Brain pericyte (primary cell): ENCODE data around the gene L3MBTL4.

Experiments
- DNase-seq: peaks from one replicate; pipeline ENCODE4 v3.0.0-alpha.2; 2012; ENCODE audit warnings: low read depth, low spot score

Gene L3MBTL4

DNA sequence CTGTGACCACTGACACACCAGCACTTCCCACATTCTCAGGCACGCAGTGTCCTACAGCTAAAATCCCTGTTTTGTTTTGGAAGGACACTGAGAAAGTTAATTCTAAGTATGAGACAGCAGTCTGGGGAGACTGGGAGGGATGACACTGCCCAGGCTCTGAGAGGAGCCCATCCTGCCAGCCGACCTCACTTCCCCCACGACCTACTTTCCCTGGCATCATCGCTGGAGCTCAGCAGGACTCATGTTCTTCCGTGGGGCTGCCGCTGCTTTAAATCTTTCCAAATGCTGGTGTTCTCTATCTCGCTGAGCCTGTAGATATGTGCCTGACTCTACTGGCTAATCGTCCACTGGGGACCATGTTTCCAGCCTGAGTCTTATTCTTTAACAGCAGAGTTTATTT, 450.6 kb downstream of the L3MBTL4 start:
- DNase-seq = no peak

DNA sequence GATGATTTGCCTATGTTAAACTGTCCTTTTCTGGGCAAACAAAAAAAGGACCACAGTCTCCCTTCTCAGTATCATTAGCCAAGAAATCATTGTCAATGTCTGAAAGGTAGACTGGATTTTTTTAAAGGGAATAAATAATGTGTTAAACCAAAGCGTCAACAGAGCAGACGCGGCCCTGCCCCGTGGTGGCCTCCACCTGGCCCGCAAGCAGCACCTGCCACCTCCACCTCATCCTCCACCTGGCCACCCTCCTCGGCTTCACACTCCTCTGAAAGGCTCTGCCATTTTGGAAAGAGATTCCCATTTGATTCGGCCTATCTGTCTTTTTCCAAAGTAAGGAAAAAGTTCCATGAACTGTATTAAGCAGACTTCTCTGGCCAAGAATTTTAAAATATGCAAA, 451.4 kb downstream of the L3MBTL4 start:
- DNase-seq = no peak

DNA sequence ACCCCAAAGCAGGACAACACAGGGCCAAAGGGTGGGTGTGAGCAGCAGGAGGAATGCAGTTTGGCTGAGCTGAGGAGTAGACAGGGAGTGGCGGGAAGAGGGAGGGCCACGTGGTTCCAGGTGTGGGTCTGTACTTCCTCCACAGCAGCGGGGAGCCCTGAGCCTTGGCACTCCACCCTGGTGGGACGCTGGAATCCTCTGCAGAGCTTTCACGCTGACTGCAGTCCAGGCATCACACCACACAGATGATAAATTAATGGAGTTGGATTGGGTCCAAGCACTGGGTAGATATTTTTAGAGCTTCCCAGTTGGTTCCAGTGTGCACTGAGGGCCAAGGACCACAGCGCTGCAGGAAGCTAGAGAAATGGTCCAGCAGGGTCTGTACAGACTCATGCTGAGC, 452.3 kb downstream of the L3MBTL4 start:
- DNase-seq = no peak

DNA sequence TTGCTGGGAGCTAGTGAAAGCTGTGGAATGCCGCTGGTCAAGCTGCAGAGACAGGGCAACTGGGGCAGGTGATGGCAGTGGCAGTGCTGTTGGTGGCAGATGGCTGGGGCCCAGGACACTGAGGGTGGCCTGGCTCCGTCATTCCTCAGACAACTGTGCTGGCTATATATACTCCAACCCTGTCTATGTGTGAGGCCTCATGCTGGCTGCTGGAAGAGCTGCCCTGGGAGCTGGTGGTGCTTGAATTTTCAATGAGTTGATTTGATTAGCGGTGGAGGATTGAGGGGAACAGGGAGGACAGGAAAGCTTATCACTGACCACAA, 452.9 kb downstream of the L3MBTL4 start:
- DNase-seq = no peak

DNA sequence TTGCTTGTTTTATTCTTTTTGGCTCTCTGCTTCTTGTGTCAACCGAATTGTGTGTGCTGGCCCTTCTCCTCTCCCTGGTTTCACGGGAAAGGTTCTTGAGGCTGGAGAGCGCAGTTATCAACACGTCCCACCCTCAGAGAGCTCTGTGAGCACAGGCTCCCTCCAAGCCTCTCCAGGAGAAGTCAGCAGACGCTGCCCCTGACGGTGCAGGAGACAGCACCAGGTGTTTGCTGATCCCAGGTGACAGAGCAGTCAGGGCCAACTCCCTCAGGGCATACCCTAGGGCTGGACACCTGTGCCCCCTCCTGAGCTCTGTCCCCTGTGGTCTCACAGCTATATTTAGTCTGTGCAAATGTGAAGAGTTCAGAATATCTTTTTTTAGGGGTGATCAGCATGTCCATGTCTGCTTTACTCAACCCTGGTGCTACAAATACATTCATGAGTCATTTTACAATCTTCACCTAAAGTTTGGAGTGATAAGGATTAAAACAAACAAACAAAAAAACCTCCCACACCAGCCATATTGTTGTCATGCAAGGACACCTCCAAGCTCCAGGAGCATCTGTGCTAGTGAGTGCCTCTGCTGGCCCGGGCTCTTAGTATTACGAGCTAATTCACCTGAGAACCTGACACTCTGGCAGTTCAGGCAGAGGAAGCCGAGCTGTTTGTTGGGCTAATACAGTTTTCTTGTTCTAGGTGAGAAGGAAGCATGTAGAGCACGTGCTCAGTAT, 453.4 kb downstream of the L3MBTL4 start:
- DNase-seq = no peak

DNA sequence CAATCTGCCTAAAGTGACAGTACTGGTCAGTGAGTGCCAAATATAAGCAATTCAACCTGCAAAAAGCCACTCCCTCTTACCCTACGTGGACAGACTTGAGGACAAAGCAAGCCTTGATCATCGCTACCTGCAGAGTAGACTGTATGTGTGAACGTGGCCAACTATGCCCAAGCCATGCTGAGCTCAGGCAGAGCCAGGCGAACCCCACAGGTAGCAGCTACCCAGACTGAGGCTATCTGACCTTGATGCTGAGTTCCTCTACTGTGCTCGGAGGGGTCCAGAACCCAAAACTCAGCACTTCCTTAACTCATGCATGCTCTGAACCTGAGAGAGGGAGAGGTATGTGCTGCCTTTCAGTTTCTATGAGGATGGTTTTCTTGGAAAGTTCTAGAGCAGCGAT, 455.9 kb downstream of the L3MBTL4 start:
- no peak for DNase-seq

DNA sequence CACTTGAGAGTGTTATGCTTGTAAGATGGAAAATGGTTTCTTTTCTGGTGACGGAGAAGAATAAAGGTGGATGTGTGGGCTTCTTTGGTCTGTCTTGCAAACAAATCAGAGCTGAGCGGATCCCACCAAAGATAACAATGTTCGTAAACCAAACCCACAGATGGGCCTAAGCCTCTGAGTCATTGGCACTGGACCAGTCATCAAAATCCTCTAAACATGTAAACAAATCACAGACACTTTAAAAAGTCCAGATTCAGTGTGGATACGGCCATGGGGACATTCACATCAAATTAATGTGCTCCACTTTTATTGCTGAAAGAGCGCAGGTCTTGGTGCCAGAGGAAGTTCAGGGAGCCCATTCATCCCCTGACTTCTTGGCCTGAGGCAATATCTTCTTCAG, 458.9 kb downstream of the L3MBTL4 start:
- DNase-seq = no peak

GRCh38 chr18:5951515-5952091, 463.1 kb downstream of the L3MBTL4 start:
- DNase-seq = no peak

GRCh38 chr18:5948781-5949180, 465.9 kb downstream of the L3MBTL4 start:
- no peak for DNase-seq

DNA sequence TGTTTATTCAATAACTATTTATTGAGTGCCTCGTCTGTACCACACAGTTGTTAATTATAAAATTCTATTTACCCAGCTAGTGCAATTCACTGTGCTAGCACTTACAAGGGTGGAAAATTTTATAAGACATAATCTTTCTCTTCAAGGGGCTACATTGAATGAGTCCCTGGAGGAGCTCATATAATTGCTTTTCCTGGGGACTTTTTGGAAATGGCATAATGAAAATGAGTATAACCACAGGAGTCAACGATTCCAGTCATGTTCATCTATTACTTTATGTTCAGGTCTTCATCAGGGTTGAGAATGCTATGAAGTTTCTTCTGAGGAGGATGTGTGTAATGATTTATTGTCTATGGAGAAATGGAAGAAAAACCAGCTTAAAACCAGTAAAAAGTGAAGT, 466.5 kb downstream of the L3MBTL4 start:
- no peak for DNase-seq

- no peak for DNase-seq
These were observed 470.3 kb downstream of the L3MBTL4 start for GRCh38 chr18:5944448-5944847.

DNA sequence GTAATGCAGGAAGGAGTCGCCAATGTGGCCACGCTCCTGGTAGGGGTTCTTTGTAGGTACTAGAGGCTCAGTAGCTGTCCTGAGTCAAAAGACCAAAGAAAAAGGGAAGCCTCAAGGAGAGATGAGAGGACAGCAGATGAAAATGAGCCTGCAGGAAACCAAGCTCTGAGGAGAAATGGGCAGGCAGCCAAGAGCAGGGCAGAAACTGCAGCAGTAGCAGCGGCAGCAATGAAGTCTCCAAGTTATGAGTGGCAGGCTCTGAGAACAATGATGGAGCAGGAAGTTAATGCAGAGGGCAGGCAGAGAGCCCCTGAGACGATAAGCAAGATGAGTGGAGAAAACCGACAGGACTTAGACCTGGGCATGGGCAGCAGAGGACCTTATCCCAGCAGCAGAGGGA, 471.2 kb downstream of the L3MBTL4 start:
- DNase-seq = no peak

- DNase-seq = no peak
These were observed 472.1 kb downstream of the L3MBTL4 start for GRCh38 chr18:5942591-5942990.

DNA sequence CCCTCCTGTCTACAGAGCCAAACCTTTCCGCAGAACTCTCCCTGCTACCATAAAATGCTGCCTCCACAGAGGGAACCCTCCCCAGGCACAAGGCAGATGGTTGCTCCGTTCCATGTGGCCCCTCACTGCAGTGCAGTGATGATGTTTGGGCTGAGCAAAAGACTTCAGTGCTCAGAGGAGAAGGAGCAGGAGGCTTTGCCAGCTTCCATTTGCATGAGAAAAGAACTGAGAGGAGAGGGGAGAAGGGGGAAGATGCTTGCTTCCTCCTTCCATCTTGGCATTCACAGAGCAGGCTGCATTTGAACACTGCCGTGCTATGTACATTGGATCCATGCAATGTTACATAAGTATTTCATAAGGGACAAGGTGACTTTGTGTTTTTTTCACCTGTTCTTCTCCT, 472.8 kb downstream of the L3MBTL4 start:
- DNase-seq = no peak

DNA sequence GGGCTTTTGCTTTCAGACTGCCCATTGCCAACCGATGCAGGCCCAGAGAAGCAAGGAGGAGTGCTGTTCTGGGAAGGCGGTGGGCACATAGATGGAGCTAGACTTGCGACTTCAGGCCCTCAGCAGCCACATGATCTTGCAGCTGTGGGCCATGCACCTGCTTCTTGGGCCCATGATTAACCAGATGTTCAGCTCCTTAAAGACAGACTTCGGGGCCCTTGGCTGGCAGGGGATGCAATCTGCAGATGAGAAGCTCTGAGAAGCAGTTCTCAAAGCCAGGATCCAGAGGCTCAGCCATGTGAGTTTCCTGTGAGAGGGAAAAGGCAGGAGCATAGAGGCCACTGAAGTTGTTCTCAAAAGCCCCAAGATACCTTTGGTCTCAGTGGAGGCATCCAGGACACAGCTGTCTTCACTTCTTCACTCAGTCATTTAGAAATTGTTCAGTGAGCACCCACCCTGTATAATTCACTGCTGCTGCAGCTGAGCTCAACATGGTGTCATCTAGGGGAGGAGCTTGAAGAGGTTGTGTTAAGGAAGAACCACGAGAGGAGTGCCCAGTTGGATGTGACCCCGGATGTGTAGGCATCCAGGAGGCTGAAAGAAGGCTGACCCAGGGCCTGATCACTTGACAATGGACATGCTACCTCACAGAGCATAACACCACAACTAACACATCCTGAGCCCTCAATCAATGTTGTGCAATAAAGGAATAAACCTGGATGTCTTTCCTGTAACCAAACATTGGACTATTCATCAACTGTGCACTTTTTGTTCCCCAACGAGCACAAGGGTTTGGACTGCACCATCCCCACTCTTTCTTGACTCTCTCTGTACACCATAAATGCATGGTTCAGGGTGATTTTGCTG, 474.7 kb downstream of the L3MBTL4 start:
- DNase-seq = no peak

- no peak for DNase-seq
These were observed 476.9 kb downstream of the L3MBTL4 start for GRCh38 chr18:5937795-5938194.

DNA sequence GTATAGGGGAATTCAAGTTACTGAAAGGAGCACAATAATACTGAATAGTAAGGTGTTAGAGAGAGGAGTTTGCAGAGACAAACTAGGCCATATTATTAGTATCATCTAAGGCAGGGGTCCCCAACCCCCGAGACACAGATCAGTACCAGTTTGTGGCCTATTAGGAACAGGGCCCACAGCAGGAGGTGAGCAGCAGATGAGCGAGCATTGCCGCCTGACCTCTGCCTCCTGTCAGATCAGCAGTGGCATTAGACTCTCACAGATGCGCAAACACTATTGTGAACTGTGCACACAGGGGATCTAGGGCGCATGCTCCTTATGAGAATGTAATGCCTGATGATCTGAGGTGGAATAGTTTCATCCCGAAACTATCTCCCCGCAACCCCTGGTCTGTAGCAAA, 477.6 kb downstream of the L3MBTL4 start:
- no peak for DNase-seq

DNA sequence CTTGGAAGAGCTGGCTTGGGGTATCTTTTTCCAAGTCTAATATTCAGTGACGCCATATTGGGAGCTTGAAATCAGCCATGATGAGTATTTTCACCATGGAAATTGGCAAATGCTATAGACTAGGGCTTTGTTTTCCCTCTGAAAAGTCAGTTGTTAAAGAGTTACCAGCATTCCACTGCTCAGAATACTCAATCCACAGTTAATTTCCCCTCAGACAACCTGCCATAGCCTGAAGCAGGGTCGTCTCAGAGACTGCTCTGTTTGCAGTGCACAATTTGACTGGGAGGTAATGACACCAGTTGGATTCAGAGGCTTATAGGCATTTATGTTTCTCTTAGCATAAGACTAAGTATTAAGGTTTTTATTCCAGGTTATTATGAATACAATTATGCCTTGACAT, 483.9 kb downstream of the L3MBTL4 start:
- DNase-seq = no peak

GRCh38 chr18:5918205-5918858, 496.4 kb downstream of the L3MBTL4 start:
- DNase-seq = no peak

DNA sequence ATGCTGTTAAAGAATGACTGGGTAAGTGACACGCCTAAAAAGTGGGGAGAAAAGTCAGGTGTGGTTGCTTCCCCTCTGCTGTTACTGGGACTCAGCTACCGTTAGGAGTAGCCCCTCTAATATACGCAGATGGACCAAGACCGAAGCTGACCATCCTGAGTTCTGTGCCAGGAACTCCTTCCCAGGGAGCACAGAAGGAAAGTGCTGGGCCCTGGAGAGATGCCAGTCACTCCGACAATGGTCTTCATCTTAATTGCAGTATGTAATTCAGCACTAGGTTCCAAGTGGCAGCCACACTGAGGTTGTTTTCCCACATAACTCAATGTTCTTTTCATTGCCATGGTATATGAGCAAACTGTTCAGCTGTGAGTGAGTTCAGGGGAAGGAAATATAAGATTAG, 499.8 kb downstream of the L3MBTL4 start:
- no peak for DNase-seq

DNA sequence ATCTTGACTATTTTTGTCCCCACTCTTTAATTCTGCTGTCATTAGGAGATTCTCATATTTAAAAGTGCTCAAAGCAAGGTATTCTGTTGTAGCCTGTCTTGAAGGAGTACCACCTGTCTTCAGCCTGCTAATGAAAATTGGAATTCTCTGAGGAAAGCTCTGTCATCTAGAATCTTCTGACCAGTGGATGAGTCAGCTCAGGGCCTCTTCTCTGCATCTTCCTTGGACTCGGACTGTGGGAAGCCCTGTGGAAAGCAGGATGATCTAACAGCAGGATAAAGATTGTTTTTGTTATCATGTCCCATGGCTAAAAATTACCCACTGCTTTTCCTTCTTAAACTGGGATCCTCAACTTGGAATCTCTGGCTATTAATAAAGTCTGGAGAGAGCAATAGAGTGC, 500.7 kb downstream of the L3MBTL4 start:
- no peak for DNase-seq

DNA sequence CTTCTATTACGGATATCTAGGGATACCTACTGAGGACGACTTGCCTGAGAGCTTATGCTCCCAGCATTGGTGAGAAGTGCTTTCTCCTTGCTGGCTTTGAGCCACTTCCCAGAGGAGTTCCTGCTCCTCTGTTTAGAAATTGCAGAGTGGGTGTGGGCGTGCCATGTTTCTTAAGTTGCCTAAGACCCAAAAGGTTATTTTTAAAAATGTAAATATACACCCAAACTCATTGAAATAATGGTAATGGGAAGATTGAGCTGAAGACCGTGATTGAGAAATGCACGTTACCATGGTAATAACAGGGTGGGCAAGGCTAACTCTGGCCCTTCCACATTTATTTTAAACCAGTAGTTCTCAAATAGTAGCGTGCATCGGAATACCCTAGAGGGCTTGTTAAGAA, 502.1 kb downstream of the L3MBTL4 start:
- no peak for DNase-seq
